K562 (cell line): Measurements from ENCODE around the gene NOTO.

ENCODE experiments used
- BHLHE40 ChIP-seq: IDR thresholded peaks from 2 replicates; pipeline ENCODE4 v1.6.1; 2011; ENCODE audit warnings: low read length, improper control_type of control experiment
- CHD2 ChIP-seq: IDR thresholded peaks from 2 replicates; pipeline ENCODE4 v1.6.1; 2011; ENCODE audit warnings: low read depth, low read length
- HMG20B ChIP-seq: fragments of 250-450 bp; sonication (Bioruptor Pico); IDR thresholded peaks from 2 replicates; pipeline ENCODE4 v1.5.0; 2021; ENCODE audit warnings: mild to moderate bottlenecking
- MIER1 ChIP-seq: fragments of 450-650 bp; IDR thresholded peaks from 2 replicates; pipeline ENCODE4 v1.6.1; 2016; ENCODE audit warnings: antibody characterized with exemption, mild to moderate bottlenecking, low read depth
- MTA3 ChIP-seq: fragments of 450-650 bp; formaldehyde crosslinking; IDR thresholded peaks from 2 replicates; pipeline ENCODE4 v1.6.1; 2017; ENCODE audit warnings: mild to moderate bottlenecking, borderline replicate concordance
- MXI1 ChIP-seq: IDR thresholded peaks from 2 replicates; pipeline ENCODE4 v1.6.1; 2011; ENCODE audit warnings: low read depth, mild to moderate bottlenecking, improper control_type of control experiment, low read length
- NR2C2 ChIP-seq, 2 experiments: fragments of 200-800 bp in 1 of 2; sonication (Bioruptor generic) in 1 of 2; sonication (generic) in 1 of 2; formaldehyde crosslinking in 1 of 2; IDR thresholded peaks; 2 replicates each; pipeline versions ENCODE4 v1.6.1 to v1.8.0; 2016 to 2022; ENCODE audit warnings: mild to moderate bottlenecking in 1 of 2, missing compliant biosample characterization in 1 of 2, missing genetic modification characterization in 1 of 2, missing genetic modification reagents in 1 of 2
- ZFP30 ChIP-seq: fragments of 250-450 bp; sonication (Bioruptor Pico); IDR thresholded peaks from 2 replicates; pipeline ENCODE4 v1.8.0; 2022; ENCODE audit warnings: moderate library complexity, mild to moderate bottlenecking, inconsistent platforms, borderline replicate concordance
- ZNF3 ChIP-seq: fragments of 250-450 bp; sonication (Bioruptor Pico); IDR thresholded peaks from 2 replicates; pipeline ENCODE4 v1.5.0; 2021; ENCODE audit warnings: mild to moderate bottlenecking, moderate library complexity
- ZNF785 ChIP-seq: fragments of 250-450 bp; sonication (Bioruptor Pico); IDR thresholded peaks from 2 replicates; pipeline ENCODE4 v1.4.0; 2020; ENCODE audit warnings: mild to moderate bottlenecking
- TF ChIP-seq, protein P1 (sequence below): fragments of 250-450 bp; sonication (Bioruptor Pico); IDR thresholded peaks from 2 replicates; pipeline ENCODE4 v1.5.0; 2022; ENCODE audit warnings: mild to moderate bottlenecking
- TF ChIP-seq, protein P2 (sequence below): sonication (generic); formaldehyde crosslinking; IDR thresholded peaks from 2 replicates; pipeline ENCODE4 v1.8.1; 2023; ENCODE audit warnings: mild to moderate bottlenecking, missing genetic modification reagents
- TF ChIP-seq, protein P3 (sequence below), 3 experiments: IDR thresholded peaks in 2 of 3; conservative IDR thresholded peaks in 1 of 3; 2 replicates each; pipeline ENCODE4 v1.5.1; 2011 to 2012; ENCODE audit warnings: low read length in 3 of 3, mild to moderate bottlenecking in 3 of 3, control low read depth in 2 of 3, improper control_type of control experiment in 1 of 3, inconsistent platforms in 1 of 3, low read depth in 1 of 3, mixed read lengths in 1 of 3, moderate library complexity in 1 of 3; ENCODE audit not compliant: insufficient read depth in 2 of 3
- TF ChIP-seq, protein P4 (sequence below): sonication (generic); formaldehyde crosslinking; IDR thresholded peaks from 2 replicates; pipeline ENCODE4 v1.5.0; 2020; ENCODE audit warnings: missing genetic modification reagents

DNA sequence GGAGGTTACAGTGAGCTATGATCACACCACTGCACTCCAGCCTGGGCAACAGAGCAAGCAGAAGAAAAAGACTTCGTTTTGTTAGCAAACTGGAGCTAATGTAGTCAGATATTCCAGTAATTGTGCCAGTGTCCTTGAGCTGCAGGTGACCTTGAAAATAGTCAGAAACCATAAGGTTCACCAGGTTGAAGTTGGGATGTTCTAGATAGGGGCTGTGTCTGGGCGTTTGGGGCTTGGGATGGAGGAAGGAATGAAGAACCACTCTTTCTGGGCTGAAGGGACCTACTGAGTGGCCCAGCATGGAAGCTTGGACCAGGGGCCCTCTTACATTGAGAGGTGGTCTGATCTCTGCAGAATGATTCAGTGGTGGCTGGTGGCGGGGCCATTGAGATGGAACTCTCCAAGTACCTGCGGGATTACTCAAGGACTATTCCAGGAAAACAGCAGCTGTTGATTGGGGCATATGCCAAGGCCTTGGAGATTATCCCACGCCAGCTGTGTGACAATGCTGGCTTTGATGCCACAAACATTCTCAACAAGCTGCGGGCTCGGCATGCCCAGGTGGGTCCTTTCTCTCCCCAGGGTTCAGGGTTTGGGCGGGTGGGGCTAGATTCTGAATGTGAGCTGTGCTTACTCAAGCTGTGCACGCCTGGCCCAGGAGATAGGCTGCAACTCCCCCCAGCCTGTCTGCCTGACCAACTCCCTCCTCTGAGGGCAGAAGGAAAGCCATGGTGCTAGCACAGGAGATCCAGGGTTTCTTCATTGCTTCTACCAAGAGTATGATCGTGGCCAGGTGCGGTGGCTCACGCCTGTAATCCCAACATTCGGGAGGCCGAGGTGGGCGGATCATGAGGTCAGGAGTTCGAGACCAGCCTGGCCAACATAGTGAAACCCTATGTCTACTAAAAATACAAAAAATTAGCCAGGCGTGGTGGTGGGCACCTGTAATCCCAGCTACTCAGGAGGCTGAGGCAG, 48.8 kb downstream of the NOTO start:
- TF ChIP-seq ZNF3 (CRISPR knock-in tag) (no peak), MXI1 (no peak), MIER1 (no peak), NR2C2 (CRISPR knock-in tag; IDR thresholded peaks at IDR 0.05) (no peak), NR2C2 (tag; IDR thresholded peaks at IDR 0.05) (no peak), ZFP30 (CRISPR knock-in tag) (no peak), BHLHE40 (no peak), HMG20B (CRISPR knock-in tag) (no peak), CHD2 (no peak), ZNF785 (CRISPR knock-in tag) (no peak), MTA3 (no peak)
- TF ChIP-seq, protein P1, sequence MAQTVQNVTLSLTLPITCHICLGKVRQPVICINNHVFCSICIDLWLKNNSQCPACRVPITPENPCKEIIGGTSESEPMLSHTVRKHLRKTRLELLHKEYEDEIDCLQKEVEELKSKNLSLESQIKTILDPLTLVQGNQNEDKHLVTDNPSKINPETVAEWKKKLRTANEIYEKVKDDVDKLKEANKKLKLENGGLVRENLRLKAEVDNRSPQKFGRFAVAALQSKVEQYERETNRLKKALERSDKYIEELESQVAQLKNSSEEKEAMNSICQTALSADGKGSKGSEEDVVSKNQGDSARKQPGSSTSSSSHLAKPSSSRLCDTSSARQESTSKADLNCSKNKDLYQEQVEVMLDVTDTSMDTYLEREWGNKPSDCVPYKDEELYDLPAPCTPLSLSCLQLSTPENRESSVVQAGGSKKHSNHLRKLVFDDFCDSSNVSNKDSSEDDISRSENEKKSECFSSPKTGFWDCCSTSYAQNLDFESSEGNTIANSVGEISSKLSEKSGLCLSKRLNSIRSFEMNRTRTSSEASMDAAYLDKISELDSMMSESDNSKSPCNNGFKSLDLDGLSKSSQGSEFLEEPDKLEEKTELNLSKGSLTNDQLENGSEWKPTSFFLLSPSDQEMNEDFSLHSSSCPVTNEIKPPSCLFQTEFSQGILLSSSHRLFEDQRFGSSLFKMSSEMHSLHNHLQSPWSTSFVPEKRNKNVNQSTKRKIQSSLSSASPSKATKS (CRISPR knock-in tag), result no peak
- TF ChIP-seq, protein P2, sequence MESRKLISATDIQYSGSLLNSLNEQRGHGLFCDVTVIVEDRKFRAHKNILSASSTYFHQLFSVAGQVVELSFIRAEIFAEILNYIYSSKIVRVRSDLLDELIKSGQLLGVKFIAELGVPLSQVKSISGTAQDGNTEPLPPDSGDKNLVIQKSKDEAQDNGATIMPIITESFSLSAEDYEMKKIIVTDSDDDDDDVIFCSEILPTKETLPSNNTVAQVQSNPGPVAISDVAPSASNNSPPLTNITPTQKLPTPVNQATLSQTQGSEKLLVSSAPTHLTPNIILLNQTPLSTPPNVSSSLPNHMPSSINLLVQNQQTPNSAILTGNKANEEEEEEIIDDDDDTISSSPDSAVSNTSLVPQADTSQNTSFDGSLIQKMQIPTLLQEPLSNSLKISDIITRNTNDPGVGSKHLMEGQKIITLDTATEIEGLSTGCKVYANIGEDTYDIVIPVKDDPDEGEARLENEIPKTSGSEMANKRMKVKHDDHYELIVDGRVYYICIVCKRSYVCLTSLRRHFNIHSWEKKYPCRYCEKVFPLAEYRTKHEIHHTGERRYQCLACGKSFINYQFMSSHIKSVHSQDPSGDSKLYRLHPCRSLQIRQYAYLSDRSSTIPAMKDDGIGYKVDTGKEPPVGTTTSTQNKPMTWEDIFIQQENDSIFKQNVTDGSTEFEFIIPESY (CRISPR knock-in tag), result no peak
- TF ChIP-seq, protein P3, sequence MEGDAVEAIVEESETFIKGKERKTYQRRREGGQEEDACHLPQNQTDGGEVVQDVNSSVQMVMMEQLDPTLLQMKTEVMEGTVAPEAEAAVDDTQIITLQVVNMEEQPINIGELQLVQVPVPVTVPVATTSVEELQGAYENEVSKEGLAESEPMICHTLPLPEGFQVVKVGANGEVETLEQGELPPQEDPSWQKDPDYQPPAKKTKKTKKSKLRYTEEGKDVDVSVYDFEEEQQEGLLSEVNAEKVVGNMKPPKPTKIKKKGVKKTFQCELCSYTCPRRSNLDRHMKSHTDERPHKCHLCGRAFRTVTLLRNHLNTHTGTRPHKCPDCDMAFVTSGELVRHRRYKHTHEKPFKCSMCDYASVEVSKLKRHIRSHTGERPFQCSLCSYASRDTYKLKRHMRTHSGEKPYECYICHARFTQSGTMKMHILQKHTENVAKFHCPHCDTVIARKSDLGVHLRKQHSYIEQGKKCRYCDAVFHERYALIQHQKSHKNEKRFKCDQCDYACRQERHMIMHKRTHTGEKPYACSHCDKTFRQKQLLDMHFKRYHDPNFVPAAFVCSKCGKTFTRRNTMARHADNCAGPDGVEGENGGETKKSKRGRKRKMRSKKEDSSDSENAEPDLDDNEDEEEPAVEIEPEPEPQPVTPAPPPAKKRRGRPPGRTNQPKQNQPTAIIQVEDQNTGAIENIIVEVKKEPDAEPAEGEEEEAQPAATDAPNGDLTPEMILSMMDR (IDR thresholded peaks at IDR 0.05 in 2 of 3, conservative IDR thresholded peaks at IDR 0.05 in 1 of 3; ENCODE audit: insufficient read depth in 2 of 3, low read depth in 1 of 3, low read length in 3 of 3), result no peak
- TF ChIP-seq, protein P4, sequence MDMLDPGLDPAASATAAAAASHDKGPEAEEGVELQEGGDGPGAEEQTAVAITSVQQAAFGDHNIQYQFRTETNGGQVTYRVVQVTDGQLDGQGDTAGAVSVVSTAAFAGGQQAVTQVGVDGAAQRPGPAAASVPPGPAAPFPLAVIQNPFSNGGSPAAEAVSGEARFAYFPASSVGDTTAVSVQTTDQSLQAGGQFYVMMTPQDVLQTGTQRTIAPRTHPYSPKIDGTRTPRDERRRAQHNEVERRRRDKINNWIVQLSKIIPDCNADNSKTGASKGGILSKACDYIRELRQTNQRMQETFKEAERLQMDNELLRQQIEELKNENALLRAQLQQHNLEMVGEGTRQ (CRISPR knock-in tag), result no peak
